ENCODE data around the gene TOR3A. TPM values are rescaled to one million over a fixed set of nuclear protein-coding genes. Genes with fewer than 3 reads are reported as not detected.
"Not testable (repeated sequence)": the region's sequence is repeated elsewhere in the genome, so short reads cannot be mapped to it uniquely, and the experiment has no call there.

TOR3A gene
- total and polyA plus RNA-seq, 4 donors: 14.4 to 44.8 (median 32.0) TPM

DNA sequence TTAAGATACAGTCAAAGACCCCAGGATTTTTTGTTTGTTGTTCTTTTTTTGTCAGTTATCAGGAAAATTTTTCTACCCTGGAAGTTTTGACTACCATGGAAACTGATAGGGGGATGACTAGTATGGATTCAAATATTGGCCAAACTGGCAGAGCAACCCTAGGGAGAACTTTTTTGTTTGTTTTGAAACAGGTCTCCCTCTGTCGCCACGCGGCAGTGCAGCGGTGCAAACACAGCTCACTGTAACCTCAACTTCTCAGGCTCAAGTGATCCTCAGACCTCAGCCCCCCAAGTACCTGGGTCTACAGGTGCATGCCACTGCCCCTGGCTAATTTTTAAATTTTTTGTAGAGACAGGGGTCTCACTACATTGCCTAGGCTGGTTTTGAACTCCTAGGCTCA lies 46.6 kb downstream of the TOR3A start:
- Histone ChIP-seq H3K4me1 (ENCODE audit: control insufficient read depth in 5 of 5, insufficient read depth in 5 of 5, low read length in 5 of 5) (peaks cover 0 to 3% (median 2%) of the 10 kb centered on the region in 5 donors), H3K27ac (ENCODE audit: low read depth in 1 of 2, low read length in 1 of 2) (no peak overlapping the region), H3K9me3 (ENCODE audit: control insufficient read depth in 4 of 4, insufficient read depth in 3 of 4, low read length in 3 of 4) (no peaks in the 10 kb centered on the region), H3K4me3 (no peak overlapping the region), H3K27me3 (ENCODE audit: control insufficient read depth in 3 of 3, insufficient read depth in 3 of 3, low read length in 2 of 3) (no peaks in the 10 kb centered on the region), H3K36me3 (ENCODE audit: control insufficient read depth in 4 of 4, insufficient read depth in 4 of 4, low read length in 4 of 4) (peaks cover 0 to 5% (median 4%) of the 10 kb centered on the region in 4 donors), H3K9ac (ENCODE audit: insufficient read depth in 1 of 2, low read length in 2 of 2) (no peak overlapping the region)
- TF ChIP-seq, protein P1, sequence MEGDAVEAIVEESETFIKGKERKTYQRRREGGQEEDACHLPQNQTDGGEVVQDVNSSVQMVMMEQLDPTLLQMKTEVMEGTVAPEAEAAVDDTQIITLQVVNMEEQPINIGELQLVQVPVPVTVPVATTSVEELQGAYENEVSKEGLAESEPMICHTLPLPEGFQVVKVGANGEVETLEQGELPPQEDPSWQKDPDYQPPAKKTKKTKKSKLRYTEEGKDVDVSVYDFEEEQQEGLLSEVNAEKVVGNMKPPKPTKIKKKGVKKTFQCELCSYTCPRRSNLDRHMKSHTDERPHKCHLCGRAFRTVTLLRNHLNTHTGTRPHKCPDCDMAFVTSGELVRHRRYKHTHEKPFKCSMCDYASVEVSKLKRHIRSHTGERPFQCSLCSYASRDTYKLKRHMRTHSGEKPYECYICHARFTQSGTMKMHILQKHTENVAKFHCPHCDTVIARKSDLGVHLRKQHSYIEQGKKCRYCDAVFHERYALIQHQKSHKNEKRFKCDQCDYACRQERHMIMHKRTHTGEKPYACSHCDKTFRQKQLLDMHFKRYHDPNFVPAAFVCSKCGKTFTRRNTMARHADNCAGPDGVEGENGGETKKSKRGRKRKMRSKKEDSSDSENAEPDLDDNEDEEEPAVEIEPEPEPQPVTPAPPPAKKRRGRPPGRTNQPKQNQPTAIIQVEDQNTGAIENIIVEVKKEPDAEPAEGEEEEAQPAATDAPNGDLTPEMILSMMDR (IDR thresholded peaks at IDR 0.05; ENCODE audit: control extremely low read depth, extremely low read depth): no peak
- ATAC-seq (ENCODE audit: insufficient read depth, low FRiP score) (no peak), DNase-seq (peak in 2 of 3 donors; percentile 22 to 28)
- 85% methylated on average over 4 of the region's 4 CpGs for WGBS, 2 donors

DNA sequence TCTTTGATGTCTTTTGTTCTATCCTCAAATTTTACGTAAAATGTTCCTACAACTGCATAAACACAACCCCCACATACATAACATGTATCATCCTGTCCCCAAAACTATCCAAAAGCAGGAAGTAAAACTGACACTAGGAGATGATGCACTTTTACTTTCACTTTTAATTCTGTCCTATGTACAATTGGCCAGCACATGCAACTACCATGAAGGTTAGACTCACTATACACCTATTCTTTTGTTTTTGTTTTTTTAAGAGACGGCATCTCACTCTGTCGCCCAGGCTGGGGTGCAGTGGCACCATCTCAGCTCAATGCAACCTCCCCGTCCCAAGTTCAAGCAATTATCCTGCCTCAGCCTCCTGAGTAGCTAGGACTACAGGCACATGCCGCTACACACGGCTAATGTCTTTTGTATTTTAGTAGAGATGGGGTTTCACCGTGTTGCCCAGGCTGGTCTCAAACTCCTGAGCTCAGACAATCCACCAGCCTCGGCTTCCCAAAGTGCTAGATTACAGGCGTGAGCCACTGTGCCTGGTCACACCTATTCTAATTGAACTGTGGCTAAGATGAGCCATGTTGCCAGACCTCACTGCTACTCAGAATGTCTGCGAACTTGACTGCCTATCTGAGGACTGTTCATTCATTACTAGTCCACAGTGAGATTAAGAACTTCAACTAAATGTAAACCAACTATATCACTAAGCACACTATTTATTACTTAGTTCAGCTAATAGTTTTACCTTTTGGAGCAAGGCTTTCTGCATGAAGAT lies 48.0 kb downstream of the TOR3A start:
- 75 to 81% methylated on average over 10 of the region's 10 CpGs for WGBS, 2 donors
- Histone ChIP-seq H3K9me3 (ENCODE audit: control insufficient read depth in 4 of 4, insufficient read depth in 3 of 4, low read length in 3 of 4) (no peaks in the 10 kb centered on the region), H3K27ac (ENCODE audit: low read depth in 1 of 2, low read length in 1 of 2) (peak overlapping the region; percentile 38 to 48), H3K36me3 (ENCODE audit: control insufficient read depth in 4 of 4, insufficient read depth in 4 of 4, low read length in 4 of 4) (peaks cover 0 to 5% (median 3%) of the 10 kb centered on the region in 4 donors), H3K27me3 (ENCODE audit: control insufficient read depth in 3 of 3, insufficient read depth in 3 of 3, low read length in 2 of 3) (no peaks in the 10 kb centered on the region), H3K4me1 (ENCODE audit: control insufficient read depth in 5 of 5, insufficient read depth in 5 of 5, low read length in 5 of 5) (peaks cover 0 to 3% (median under 1%) of the 10 kb centered on the region in 5 donors), H3K4me3 (no peak overlapping the region), H3K9ac (ENCODE audit: insufficient read depth in 1 of 2, low read length in 2 of 2) (no peak overlapping the region)
- peak in 2 of 3 donors; percentile 37 to 50 for DNase-seq
- TF ChIP-seq, protein P1 (IDR thresholded peaks at IDR 0.05; ENCODE audit: control extremely low read depth, extremely low read depth): no peak
- ATAC-seq (ENCODE audit: insufficient read depth, low FRiP score): peak; percentile 76

DNA sequence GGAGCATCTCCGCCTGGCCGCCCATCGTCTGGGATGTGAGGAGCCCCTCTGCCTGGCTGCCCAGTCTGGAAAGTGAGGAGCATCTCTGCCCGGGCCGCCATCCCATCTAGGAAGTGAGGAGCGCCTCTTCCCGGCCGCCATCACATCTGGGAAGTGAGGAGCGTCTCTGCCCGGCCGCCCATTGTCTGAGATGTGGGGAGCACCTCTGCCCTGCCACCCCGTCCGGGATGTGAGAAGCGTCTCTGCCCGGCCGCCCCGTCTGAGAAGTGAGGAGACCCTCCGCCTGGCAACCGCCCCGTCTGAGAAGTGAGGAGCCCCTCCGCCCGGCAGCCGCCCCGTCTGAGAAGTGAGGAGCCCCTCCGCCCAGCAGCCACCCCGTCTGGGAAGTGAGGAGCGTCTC lies 53.3 kb downstream of the TOR3A start:
- ATAC-seq (ENCODE audit: insufficient read depth, low FRiP score); H3K4me3 ChIP-seq; H3K36me3 ChIP-seq (ENCODE audit: control insufficient read depth in 4 of 4, insufficient read depth in 4 of 4, low read length in 4 of 4); H3K9ac ChIP-seq (ENCODE audit: insufficient read depth in 1 of 2, low read length in 2 of 2); H3K9me3 ChIP-seq (ENCODE audit: control insufficient read depth in 4 of 4, insufficient read depth in 3 of 4, low read length in 3 of 4); H3K27me3 ChIP-seq (ENCODE audit: control insufficient read depth in 3 of 3, insufficient read depth in 3 of 3, low read length in 2 of 3); DNase-seq; H3K27ac ChIP-seq (ENCODE audit: low read depth in 1 of 2, low read length in 1 of 2): not testable (repeated sequence)
- 93 to 95% methylated on average over 12 to 22 of the region's 27 CpGs for WGBS, 2 donors
- peaks cover 0 to 11% (median 0%) of the 10 kb centered on the region in 5 donors for H3K4me1 ChIP-seq (ENCODE audit: control insufficient read depth in 5 of 5, insufficient read depth in 5 of 5, low read length in 5 of 5)

DNA sequence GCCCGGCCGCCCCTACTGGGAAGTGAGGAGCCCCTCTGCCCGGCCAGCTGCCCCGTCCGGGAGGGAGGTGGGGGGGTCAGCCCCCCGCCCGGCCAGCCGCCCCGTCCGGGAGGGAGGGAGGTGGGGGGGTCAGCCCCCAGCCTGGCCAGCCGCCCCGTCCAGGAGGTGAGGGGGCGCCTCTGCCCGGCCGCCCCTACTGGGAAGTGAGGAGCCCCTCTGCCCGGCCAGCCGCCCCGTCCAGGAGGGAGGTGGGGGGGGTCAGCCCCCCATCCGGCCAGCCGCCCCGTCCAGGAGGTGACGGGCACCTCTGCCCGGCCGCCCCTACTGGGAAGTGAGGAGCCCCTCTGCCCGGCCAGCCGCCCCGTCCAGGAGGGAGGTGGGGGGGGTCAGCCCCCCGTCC lies 53.8 kb downstream of the TOR3A start:
- not testable (repeated sequence) for H3K36me3 ChIP-seq (ENCODE audit: control insufficient read depth in 4 of 4, insufficient read depth in 4 of 4, low read length in 4 of 4); H3K9me3 ChIP-seq (ENCODE audit: control insufficient read depth in 4 of 4, insufficient read depth in 3 of 4, low read length in 3 of 4); H3K27ac ChIP-seq (ENCODE audit: low read depth in 1 of 2, low read length in 1 of 2); DNase-seq; H3K9ac ChIP-seq (ENCODE audit: insufficient read depth in 1 of 2, low read length in 2 of 2); ATAC-seq (ENCODE audit: insufficient read depth, low FRiP score); H3K4me3 ChIP-seq; H3K27me3 ChIP-seq (ENCODE audit: control insufficient read depth in 3 of 3, insufficient read depth in 3 of 3, low read length in 2 of 3)
- peaks cover 0 to 11% (median 0%) of the 10 kb centered on the region in 5 donors for H3K4me1 ChIP-seq (ENCODE audit: control insufficient read depth in 5 of 5, insufficient read depth in 5 of 5, low read length in 5 of 5)
- WGBS, 2 donors: 92 to 93% methylated on average over 6 to 25 of the region's 28 CpGs

Data from lung (tissue), 12 donors.